ENCODE data around the gene UPK1B. TPM values are rescaled to one million over a fixed set of nuclear protein-coding genes. Genes with fewer than 3 reads are reported as not detected.
A peak's percentile ranks its signal among the peaks of the same experiment; 100 is the strongest.

Gene UPK1B
- total RNA-seq, 1 experiment from 2014 or later, result 1.0 TPM

GRCh38 chr3:119228373-119229145 lies 55.2 kb downstream of the UPK1B start:
- H4K8ac ChIP-seq (replicated peaks; ENCODE audit: insufficient read length, low read depth, low read length), result no peak overlapping the region
- no peak overlapping the region for H3K27ac ChIP-seq (ENCODE audit: insufficient read length, low read depth, low read length)
- H3K23me2 ChIP-seq (ENCODE audit: insufficient read length, low read depth, low read length, poor library complexity, severe bottlenecking), result no peaks in the 10 kb centered on the region
- no peaks in the 10 kb centered on the region for H3K4me1 ChIP-seq (ENCODE audit: insufficient read depth, low read length)
- no peak overlapping the region for H2AFZ ChIP-seq (ENCODE audit: low read length)
- no peak for DNase-seq
- H3K4ac ChIP-seq (ENCODE audit: low read depth, low read length), result no peak overlapping the region
- H3K36me3 Mint-ChIP-seq (ENCODE audit: insufficient read depth in 1 of 3, low read depth in 3 of 3), result peaks cover 30 to 78% (median 77%) of the 10 kb centered on the region in 3 experiments
- no peaks in the 10 kb centered on the region for H3K79me2 ChIP-seq (ENCODE audit: insufficient read depth, low read length)
- peak overlapping the region in 1 of 3 experiments; percentile 10; a peak in 1 of 7 replicates for H3K27ac Mint-ChIP-seq
- H2BK20ac ChIP-seq (ENCODE audit: low read depth, low read length, poor library complexity, severe bottlenecking), result no peak overlapping the region
- H3T11ph ChIP-seq (ENCODE audit: low read length), result no peak overlapping the region
- TF ChIP-seq CTCF (conservative IDR thresholded peaks at IDR 0.05), result no peak
- no peak overlapping the region for H2BK5ac ChIP-seq (ENCODE audit: insufficient read length, low read length)
- no peaks in the 10 kb centered on the region for H3K79me1 ChIP-seq (ENCODE audit: insufficient read depth, low read depth, low read length, poor library complexity, severe bottlenecking)
- no peak overlapping the region for H3K4me2 ChIP-seq (ENCODE audit: insufficient read depth, insufficient read length, low read length)
- H2BK120ac ChIP-seq (ENCODE audit: low read depth, low read length, poor library complexity, severe bottlenecking), result no peak overlapping the region
- no peak overlapping the region for H2BK15ac ChIP-seq (ENCODE audit: low read depth, low read length)
- H3K27me3 Mint-ChIP-seq (ENCODE audit: low read depth), result no peaks in the 10 kb centered on the region
- WGBS (ENCODE audit: extremely low coverage, insufficient read length, low lambda C conversion rate), result no CpG with 5 or more reads among the region's 2 CpGs
- no peak overlapping the region for H3K14ac ChIP-seq (ENCODE audit: insufficient read depth, low read length)
- no peaks in the 10 kb centered on the region for H4K20me1 ChIP-seq (ENCODE audit: control insufficient read depth, insufficient read depth, insufficient read length)
- H3K9me3 ChIP-seq (ENCODE audit: control insufficient read depth, low read depth, low read length), result no peaks in the 10 kb centered on the region
- H2BK12ac ChIP-seq (ENCODE audit: insufficient read length, low read depth, low read length), result no peak overlapping the region
- H3K9me3 Mint-ChIP-seq, result no peaks in the 10 kb centered on the region
- no peak overlapping the region for H3K56ac ChIP-seq (ENCODE audit: insufficient read length, low read depth, low read length)
- no peaks in the 10 kb centered on the region for H3K27me3 ChIP-seq (ENCODE audit: insufficient read depth, low read length)
- no peak overlapping the region for H2AK5ac ChIP-seq (ENCODE audit: insufficient read length, low read length)
- no peak overlapping the region for H4K5ac ChIP-seq (ENCODE audit: insufficient read length, low read depth, low read length)
- no peak overlapping the region for H3K23ac ChIP-seq (ENCODE audit: insufficient read length, low read depth, low read length)
- no peak overlapping the region for H3K4me3 Mint-ChIP-seq
- no peak overlapping the region for H4K91ac ChIP-seq (ENCODE audit: insufficient read length, low read depth, low read length)
- H3K18ac ChIP-seq (ENCODE audit: insufficient read length, low read depth, low read length), result no peak overlapping the region
- H3K4me1 Mint-ChIP-seq, result no peaks in the 10 kb centered on the region
- no peak overlapping the region for H3K9ac ChIP-seq (ENCODE audit: extremely low read depth, insufficient read length, low read length)
